Measurements from ENCODE around the gene TECPR2. TPM values are rescaled to one million over a fixed set of nuclear protein-coding genes. Genes with fewer than 3 reads are reported as not detected.
A peak's percentile ranks its signal among the peaks of the same experiment; 100 is the strongest.
"Not testable (repeated sequence)": the region's sequence is repeated elsewhere in the genome, so short reads cannot be mapped to it uniquely, and the experiment has no call there.

TECPR2 gene
- total and polyA plus RNA-seq, 2 experiments from 2014 or later, result 9.5 to 20.1 TPM

GRCh38 chr14:102545461-102546265 is 182.9 kb downstream of the TECPR2 start:
- Histone ChIP-seq H3K9me3 (ENCODE audit: low read depth) (no peaks in the 10 kb centered on the region), H3K79me2 (peaks cover 3% of the 10 kb centered on the region), H3K27ac (peak overlapping the region; percentile 97), H3K4me1 (ENCODE audit: insufficient read depth) (peaks cover 44% of the 10 kb centered on the region), H3K36me3 (replicated peaks; ENCODE audit: insufficient read depth, low read depth) (no peaks in the 10 kb centered on the region), H3K4me3 (no peak overlapping the region), H2AFZ (peak overlapping the region; percentile 41), H3K9me2 (replicated peaks; ENCODE audit: insufficient read depth) (no peaks in the 10 kb centered on the region), H4K20me1 (ENCODE audit: insufficient read depth, poor library complexity, severe bottlenecking) (no peaks in the 10 kb centered on the region), H3K4me2 (peak overlapping the region; percentile 73), H3K27me3 (no peaks in the 10 kb centered on the region)
- TF ChIP-seq CTCF (IDR thresholded peaks at IDR 0.05; ENCODE audit: poor library complexity) (peak; percentile 18), EZH2phosphoT487 (IDR thresholded peaks at IDR 0.05; ENCODE audit: low read depth, severe bottlenecking, unreplicated experiment) (no peak), EZH2 (IDR thresholded peaks at IDR 0.05; ENCODE audit: borderline replicate concordance) (no peak)
- WGBS (ENCODE audit: low lambda C conversion rate, missing lambda C conversion rate), result 38% methylated on average over 26 of the region's 29 CpGs
- DNase-seq (ENCODE audit: low spot score), result peak; percentile 72

GRCh38 chr14:102548616-102549240 is 186.0 kb downstream of the TECPR2 start:
- H3K27me3 ChIP-seq, result no peaks in the 10 kb centered on the region
- TF ChIP-seq CTCF (IDR thresholded peaks at IDR 0.05; ENCODE audit: poor library complexity) (no peak), EZH2 (IDR thresholded peaks at IDR 0.05; ENCODE audit: borderline replicate concordance) (no peak)
- 43% methylated on average over 3 of the region's 3 CpGs for WGBS (ENCODE audit: low lambda C conversion rate, missing lambda C conversion rate)
- H2AFZ ChIP-seq, result no peak overlapping the region
- H4K20me1 ChIP-seq (ENCODE audit: insufficient read depth, poor library complexity, severe bottlenecking), result no peaks in the 10 kb centered on the region
- H3K4me1 ChIP-seq (ENCODE audit: insufficient read depth), result peaks cover 64% of the 10 kb centered on the region
- H3K4me2 ChIP-seq, result peak overlapping the region; percentile 30
- H3K27ac ChIP-seq, result peak overlapping the region; percentile 97
- H3K9me3 ChIP-seq (ENCODE audit: low read depth), result no peaks in the 10 kb centered on the region
- no peaks in the 10 kb centered on the region for H3K9me2 ChIP-seq (replicated peaks; ENCODE audit: insufficient read depth)
- peaks cover 3% of the 10 kb centered on the region for H3K79me2 ChIP-seq
- H3K4me3 ChIP-seq, result no peak overlapping the region
- DNase-seq (ENCODE audit: low spot score), result peak; percentile 6
- H3K36me3 ChIP-seq (replicated peaks; ENCODE audit: insufficient read depth, low read depth), result no peaks in the 10 kb centered on the region

- H3K9me2 ChIP-seq (replicated peaks; ENCODE audit: insufficient read depth); H3K36me3 ChIP-seq (replicated peaks; ENCODE audit: insufficient read depth, low read depth); H3K4me3 ChIP-seq; DNase-seq (ENCODE audit: low spot score); H3K4me2 ChIP-seq; H3K9me3 ChIP-seq (ENCODE audit: low read depth); H3K27me3 ChIP-seq; H3K79me2 ChIP-seq; H4K20me1 ChIP-seq (ENCODE audit: insufficient read depth, poor library complexity, severe bottlenecking); H2AFZ ChIP-seq: not testable (repeated sequence)
- WGBS (ENCODE audit: low lambda C conversion rate, missing lambda C conversion rate), result 54% methylated on average over 3 of the region's 3 CpGs
- peak overlapping the region; percentile 79 for H3K27ac ChIP-seq
- H3K4me1 ChIP-seq (ENCODE audit: insufficient read depth), result peaks cover 48% of the 10 kb centered on the region
These were observed 188.2 kb downstream of the TECPR2 start for GRCh38 chr14:102550927-102551401.

Small RNA genes within 50 kb of the gene (microRNA-seq; reads per million reads assigned to microRNA genes)
- gene MIR4309, result not detected

Small RNA genes within 50 kb of the gene (small RNA-seq; reads per million reads assigned to genes)
- not detected for gene MIR4309

Other genes starting within 250 kb of the TECPR2 start
- 24.0 and 32.9 TPM in 2 replicates for gene WDR20, start 223.0 kb upstream of the TECPR2 start, total RNA-seq
- gene WDR20, start 223.0 kb upstream of the TECPR2 start, polyA plus RNA-seq, result 15.3 and 20.2 TPM in 2 replicates
- 8.3 and 9.3 TPM in 2 replicates for gene MOK, start 57.8 kb upstream of the TECPR2 start, total RNA-seq
- 8.8 and 13.5 TPM in 2 replicates for gene MOK, start 57.8 kb upstream of the TECPR2 start, polyA plus RNA-seq
- gene ZNF839, start 43.2 kb upstream of the TECPR2 start, total RNA-seq, result 8.3 and 11.1 TPM in 2 replicates
- 8.8 and 9.8 TPM in 2 replicates for gene ZNF839, start 43.2 kb upstream of the TECPR2 start, polyA plus RNA-seq
- gene CINP, start 51 bp upstream of the TECPR2 start, total RNA-seq, result 30.5 and 40.2 TPM in 2 replicates
- 22.9 and 33.8 TPM in 2 replicates for gene CINP, start 51 bp upstream of the TECPR2 start, polyA plus RNA-seq
- 43.8 and 46.5 TPM in 2 replicates for gene ANKRD9, start 146.8 kb downstream of the TECPR2 start, total RNA-seq
- gene ANKRD9, start 146.8 kb downstream of the TECPR2 start, polyA plus RNA-seq, result 88.1 and 90.7 TPM in 2 replicates
- gene RCOR1, start 229.7 kb downstream of the TECPR2 start, total RNA-seq, result 27.0 and 30.2 TPM in 2 replicates
- 9.9 and 12.2 TPM in 2 replicates for gene RCOR1, start 229.7 kb downstream of the TECPR2 start, polyA plus RNA-seq